Renal cortical epithelial cell (primary cell): ENCODE measurements around the gene INSIG1. TPM values are rescaled to one million over a fixed set of nuclear protein-coding genes. Genes with fewer than 3 reads are reported as not detected.

Experiments used
- DNase-seq: peaks from one replicate; pipeline ENCODE4 v3.0.0-alpha.2; 2011; ENCODE audit warnings: low read depth
- total RNA-seq: library from RNA; depleted of rRNA; stranded (reverse); fragments of >200 nt; gene quantifications from 2 replicates; pipeline ENCODE4 v1.2.3, GENCODE V29; 2014

INSIG1 gene
- total RNA-seq, 1 donor from 2014 or later = 33.7 TPM

DNA sequence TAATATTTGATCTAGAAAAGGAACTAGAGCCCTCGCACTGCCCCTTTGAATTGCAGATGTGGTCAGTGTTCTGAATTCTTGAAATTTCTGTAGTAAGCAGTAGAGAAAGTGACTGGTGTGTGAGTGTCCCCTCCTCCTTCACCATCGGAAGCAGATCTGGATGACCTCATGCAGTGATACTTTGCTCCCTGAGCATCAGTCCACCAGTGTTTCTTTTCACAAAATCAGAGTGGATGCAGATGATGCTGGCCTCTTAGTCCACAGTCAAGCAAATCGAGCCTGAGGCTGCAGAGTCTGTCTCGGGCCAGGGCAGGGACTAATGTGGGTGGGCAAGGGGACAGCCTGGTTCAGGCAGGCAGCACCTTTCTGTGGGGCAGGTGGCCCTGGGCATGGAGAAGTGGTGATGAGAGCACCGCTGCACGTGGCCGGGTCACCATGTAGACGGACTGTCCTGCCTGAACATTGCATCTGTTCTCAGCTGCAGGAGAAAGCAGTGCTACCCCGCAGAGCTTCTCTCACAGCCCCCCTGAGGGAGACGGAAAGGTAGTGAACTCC is 5.4 kb downstream of the INSIG1 start:
- no peak for DNase-seq

DNA sequence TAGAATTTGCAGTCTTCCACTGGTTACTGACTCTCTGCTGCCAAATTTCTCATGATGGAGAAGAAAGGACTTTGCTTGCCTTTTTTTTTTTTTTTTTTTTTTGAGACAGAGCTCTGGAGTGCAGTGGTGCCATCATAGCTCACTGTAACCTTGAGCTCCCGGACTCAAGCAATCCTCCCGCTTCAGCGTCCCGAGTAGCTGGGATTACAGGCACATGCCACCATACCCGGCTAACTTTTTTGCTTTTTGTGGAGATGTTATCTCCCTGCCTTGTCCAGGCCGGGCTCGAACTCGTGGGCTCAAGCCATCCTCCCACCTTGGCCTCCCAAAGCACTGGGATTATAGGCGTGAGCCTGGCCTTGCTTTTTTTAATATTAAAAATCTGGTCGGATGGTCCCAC is 6.2 kb downstream of the INSIG1 start:
- DNase-seq = no peak

DNA sequence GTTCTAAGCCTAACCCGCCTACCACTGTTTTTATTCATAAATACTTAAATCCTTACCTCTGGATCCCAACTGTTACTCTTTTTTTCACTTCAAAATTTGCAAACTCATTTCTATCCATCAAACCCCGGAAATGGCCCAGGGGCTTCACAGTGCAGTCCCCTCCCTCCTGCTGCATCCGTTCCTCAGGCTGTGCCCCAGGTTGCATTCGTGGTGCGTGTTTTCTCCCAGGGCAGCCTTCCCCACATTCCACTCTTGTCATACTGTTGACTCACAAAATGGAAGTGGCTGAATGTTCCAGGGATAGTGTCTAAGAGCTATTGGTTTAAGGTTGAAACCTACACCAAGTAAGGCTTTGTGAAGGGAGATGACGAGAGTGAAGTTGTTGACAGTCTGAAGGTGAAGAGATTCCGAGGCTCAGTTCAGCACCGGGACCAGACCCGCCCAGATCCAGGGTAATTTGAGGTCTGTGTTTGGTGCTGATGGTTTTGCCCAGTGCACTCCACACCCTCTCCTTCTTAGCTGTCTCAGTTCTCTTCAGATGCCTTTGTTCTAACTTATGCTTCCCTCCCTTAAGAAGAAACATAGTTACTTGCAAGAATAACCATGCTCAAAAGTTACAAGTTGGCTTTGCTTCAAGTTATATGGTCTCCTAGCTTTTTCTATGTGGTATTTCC is 7.7 kb downstream of the INSIG1 start:
- no peak for DNase-seq

DNA sequence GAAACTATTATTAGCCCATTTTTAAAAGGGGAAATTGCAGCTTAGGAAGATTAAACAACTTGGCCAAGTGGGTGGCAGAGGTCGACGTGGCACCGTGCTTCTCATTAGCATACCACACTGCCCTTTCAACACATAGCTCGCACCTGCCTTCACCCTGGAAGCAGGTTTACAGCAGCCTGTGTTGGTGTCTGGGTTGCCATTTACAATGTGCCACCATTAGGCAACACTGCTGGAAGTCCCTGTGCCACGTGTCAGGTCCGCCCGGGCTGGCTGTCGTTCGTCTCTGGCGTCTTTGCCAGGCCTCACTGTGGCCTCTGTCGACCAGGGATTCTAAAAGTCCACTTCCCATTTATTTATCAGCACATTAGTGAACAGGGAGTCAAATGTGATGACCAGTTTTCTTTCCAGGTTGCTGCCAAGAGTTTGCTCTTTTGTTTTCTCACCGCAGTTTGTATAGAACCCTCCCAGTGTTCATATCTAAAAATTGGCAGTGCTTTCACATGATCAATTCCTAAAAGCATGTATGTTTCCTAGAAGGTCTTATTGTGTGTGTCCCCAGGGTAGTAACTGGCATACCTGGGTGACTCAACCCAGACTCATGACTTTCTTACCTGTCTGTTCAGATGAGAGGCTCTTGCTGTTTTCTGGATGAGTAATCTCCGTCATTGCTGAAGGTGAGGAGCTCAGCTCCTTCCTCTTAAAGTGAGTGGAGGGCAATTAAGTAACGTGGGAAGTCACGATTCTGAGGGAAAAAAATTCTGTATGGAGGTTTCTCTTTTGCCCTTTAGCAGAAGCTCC is 9.2 kb downstream of the INSIG1 start:
- DNase-seq = peak; percentile 64

DNA sequence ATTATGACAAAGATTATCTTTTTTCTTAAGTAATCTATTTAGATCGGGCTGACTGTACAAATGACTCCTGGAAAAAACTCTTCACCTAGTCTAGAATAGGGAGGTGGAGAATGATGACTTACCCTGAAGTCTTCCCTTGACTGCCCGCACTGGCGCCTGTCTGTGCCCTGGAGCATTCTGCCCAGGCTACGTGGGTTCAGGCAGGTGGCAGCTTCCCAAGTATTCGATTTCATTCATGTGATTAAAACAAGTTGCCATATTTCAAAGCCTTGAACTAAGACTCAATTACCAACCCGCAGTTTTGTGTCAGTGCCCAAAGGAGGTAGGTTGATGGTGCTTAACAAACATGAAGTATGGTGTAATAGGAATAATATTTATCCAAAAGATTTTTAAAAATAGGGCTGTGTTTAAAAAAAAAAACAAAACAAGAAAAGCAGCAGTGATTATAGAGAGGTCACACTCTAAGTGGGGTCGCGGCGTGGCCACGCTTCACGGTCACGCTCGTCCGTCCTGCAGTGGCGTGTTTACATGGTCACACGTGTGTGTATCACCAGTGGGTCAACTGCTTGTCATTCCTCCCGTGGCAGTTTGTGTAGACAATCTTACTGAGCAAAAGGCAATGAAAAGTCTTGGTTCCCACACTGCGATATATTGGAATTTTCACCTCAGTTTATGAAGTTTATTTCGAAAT is 10.8 kb downstream of the INSIG1 start:
- no peak for DNase-seq

DNA sequence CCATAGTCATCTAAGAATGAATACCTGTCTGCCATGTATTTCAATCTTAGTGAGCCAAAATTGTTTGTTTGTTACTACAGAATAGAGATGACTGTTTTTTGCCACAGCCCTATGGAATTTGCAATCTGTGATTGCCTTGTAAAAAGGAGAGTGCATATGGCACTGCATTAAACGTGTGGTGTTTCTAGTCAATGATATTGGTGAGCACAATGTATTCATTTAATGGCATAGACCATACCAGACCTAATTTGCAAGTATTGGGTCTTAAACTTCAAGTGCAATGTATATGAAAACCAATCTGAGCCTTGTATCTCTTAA is 11.3 kb downstream of the INSIG1 start:
- no peak for DNase-seq

DNA sequence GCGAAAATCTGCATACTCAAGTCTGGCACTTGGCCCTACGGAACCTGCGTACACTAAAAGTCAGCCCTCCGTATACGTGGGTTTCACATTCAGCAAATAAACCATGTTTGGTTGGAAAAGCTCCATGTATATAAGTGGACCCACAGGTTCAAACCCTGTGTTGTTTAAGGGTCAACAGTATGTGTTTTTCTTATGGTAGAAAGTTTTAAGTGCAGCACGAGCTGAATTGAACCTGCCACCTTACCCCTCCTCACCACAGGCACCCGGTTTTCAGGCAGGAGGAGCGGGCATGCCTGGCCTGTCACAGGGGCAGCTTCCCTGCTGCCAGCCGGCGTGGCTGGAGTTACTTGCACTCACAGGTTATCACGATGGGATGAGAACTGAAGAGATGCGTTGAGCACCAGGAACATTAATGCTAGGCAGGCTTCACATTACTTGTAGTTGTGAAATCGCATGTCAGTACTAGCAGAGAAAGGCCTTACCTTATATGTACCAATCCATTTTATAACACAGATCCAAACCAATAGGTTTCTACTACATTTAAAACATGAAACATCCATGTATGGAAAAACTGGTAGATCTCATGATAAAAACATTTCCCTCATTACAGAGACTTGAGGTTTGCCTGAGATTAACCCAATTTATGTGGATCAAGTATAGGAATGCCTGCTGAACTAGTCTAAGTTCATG is 12.9 kb downstream of the INSIG1 start:
- DNase-seq = peak; percentile 39

DNA sequence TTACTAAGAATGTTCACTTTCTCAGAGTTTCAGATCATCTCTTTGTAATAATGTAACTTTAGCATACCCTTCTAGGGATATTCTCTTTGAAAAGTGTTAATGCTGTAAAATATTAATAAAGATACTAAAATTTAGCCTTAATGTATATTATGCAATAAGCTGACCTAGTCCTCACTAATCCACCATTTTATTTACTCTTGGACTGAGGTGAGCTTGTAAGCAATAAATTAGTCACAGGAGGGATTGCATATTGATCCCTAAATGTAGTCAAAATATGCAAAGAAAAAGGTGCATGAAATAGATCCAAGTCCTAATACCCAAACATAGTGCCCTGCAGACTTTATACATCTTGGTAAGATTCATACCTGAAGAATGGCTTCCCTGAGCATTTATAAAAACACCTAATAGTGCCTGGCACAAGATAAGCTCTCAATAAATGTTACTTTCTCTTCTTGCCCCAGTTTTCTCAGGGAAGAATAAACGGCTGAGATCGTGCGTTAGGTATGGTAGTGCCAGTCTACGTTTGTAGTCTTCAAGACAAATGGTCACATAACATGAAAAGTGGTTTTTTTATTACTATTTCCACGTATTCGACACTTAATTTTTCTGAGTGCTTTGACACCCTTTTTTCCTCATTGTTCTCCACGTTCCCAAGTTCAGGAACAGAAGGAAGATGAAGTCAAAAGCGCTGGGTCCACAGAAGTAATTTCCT is 14.3 kb downstream of the INSIG1 start:
- peak; percentile 38 for DNase-seq

DNA sequence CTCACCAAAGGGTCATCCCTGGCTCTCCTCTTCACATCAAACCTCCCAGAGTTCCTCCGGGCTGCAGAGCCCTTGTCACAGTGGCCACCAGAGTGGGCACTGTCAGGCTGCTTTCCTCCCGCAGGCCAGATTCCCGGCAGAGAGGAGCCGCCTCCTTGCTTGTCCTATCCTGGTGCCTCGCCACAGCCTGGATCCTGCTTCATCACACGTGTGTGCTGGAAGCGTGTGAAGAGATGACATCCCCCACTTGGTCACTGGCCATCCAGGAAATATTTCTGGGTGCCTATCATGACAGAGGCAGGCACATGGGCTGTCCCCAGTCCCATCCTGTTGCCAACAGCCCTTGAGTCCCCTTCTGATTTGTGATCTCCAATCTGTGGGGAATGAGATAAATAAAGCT is 15.0 kb downstream of the INSIG1 start:
- DNase-seq = no peak

DNA sequence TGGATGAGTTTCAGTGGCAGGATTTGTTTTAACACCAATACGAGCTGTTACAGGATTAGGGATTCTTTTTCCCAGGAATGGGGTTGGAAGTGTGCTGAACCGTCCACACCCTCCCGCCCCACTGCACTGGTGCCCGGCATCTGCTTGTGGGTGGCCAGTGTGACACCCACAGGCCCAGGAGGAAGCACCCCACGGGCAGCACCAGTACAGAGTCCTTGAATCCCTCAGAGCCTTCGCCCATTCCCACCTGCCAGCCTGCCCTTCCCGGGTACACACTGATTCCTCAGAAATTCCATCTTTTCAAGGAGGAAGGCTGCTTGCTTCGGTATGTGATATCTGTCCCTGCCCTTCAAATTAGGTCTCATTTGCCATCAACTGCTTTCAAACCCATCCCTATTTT is 15.4 kb downstream of the INSIG1 start:
- no peak for DNase-seq

DNA sequence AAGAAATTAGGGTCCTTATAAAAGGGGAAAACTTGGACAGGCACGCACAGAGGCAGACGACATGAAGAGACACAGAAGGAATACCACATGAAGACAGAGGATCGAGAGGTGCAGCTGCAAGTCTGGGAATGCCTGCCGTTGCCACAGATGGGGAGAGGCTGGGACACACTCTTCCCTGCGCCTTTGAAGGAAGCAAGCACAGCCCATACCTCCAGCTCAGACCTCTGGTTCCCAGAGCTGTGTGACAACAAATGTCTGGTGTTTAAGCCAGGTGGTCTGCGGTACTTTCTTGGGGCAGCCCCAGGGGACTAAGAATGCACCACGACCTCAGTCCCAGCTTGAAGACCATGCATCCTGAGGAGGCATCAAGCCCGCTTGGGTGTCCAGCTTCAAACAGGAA is 18.3 kb downstream of the INSIG1 start:
- no peak for DNase-seq

DNA sequence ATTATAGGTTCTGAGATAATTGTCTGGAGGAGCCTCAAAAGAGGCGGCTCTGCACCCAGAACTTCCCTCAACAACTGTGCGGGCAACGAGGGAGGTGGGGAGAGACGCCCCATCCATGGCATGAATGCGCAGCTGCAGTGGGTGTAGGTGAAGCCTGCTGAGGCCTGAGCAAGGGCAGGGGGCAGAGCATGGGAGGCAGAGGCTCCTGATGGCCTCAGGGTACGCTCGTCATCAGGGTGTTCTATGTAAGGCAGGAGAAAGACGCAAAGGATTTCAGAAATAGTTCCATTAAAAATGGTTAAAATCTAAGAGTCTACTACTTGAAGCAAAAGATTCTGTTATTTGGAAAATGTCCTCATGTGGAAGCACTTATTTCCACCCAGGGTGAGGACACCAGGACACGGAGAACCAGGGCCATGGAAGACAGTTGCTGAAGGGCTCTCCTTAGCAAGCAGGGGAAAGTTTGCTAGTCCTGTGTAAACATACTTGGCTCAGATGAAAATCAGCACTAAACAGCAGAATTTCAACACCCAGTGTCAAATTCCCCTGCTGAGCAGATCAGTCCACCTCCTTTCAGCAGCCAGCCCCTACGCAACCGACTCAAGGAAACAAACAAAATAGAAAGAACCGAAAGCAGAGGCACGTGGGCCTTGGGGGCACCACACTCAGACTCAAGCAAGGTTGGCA is 18.9 kb downstream of the INSIG1 start:
- DNase-seq = no peak

DNA sequence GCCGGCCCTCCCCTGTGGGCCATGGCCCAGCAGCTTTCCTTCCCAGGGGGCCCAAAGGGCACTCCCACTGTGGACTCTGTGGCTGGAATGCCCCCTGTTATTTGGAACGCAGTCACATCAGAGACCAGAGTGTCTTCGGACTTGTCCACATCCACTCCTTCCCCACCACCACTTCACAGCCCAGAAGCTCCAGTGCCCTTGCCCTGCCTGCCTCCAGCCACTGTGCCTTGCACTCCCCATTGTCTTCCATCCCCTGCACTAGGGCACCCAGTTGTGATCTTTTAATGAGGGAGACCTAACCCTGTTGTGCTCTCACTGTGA is 19.4 kb downstream of the INSIG1 start:
- no peak for DNase-seq

DNA sequence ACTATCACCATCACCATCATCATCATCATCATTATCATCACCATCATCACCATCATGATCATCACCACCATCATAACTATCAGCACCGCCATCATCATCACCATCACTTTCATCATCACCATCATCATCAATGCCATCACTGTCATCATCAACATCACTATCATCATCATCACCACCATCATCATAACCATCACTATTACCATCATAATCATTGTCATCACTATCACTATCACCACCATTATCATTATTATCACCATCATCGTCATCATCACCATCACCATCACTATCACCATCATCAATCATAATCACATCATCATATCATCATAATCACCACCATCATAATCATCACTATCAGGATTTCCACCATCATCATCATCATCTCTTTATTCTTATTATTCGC is 20.6 kb downstream of the INSIG1 start:
- DNase-seq = no peak

DNA sequence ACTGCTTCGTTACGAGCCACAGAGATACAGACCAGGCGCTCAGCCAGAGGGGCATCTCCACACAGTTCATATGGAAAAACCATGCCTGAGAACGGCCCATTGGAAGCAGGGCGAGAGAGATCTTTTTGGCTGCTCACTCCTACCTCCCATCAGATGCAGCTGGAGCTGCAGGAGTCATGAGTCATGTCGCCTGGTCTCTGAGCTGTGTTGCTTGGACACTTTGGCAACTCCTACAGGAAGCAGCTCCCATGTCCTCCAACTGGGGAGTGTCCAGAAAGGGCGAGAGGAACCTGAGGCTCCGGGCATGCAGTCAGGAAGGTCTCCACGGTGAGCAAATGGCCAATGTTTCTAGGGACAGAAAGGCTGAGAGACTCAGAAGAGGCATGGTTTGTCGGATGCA is 24.9 kb downstream of the INSIG1 start:
- no peak for DNase-seq

DNA sequence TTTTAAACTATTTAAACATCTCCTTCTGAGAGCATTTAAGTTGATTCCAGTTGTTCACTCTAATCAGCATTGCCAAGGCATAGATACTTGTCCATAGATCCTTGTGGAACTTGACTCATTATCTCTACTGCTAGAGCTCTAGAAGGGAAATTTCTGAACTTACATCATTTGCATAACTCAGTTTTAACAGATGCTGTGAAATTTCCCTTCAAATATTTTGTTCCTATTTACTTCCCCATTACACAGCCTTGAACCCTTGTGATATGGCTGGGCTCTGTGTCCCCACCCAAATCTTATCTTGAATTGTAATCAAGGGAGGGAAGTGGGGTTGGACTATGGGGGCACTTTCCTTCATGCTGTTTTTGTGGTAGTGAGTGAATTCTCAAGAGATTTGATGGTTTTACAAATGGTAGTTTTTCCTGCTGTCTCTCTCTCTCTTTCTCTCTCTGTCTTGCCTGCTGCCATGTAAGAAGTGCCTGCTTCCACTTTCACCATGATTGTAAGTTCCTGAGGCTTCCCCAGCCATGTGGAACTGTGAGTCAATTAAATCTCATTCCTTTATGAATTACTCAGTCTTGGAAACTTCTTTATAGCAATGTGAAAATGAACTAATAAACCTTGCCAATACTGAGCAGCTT is 25.4 kb downstream of the INSIG1 start:
- DNase-seq = no peak

DNA sequence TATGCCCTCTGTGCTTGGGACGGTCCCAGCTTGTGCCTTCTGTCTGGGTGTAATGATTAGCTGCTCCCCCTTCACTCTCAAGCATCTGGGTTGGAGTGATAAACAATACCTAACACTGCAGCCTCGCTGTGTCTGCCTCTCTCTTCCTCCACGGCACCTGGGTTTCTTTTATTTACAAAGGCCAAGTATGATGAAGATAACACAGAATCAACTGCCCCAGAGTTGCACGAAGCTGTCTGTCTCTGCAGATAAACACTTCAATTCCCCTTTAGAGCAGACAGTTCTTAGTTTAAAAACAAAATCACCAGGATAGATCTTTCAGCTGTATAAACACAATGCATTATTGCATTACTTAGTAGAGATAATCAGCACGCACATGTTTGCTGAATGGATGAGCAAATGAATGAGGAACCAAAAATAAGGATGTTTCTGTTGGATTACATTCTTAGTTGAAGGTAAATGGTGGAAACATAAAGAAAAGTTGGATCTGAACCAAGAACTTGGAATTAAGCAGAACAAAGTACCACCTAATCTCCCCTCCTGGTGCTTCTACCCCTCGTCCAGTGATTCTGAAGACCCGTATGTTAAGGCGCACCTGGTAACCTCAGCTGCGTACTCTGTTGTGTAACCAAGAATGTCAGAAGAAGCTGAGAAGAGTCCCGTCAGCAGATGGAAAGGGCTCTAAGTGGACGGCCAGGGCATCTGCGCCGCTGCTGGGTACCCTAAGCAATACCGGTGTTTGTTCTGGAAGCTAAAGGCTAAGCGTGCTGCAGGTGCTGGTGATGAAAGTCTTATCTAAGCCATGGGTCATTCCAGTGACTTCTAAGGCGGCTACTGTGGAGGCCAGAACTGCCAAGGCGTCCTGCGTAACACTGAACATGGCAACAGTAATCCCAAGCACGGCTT is 26.6 kb downstream of the INSIG1 start:
- DNase-seq = no peak

DNA sequence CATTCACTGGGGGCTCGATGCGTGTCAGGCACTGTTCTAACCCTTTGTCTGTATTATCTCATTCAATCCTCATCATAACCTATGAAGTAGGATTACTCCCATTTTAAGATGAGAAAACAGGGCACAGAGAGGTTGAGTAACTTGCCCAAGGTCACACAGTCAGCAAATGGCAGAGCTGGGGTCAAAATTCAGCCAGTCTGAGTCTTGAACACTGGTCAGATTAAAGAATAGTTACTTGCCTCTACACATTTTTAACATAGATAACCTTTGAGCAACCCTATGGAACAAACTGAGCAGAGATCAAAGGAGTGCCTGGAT is 27.2 kb downstream of the INSIG1 start:
- no peak for DNase-seq

DNA sequence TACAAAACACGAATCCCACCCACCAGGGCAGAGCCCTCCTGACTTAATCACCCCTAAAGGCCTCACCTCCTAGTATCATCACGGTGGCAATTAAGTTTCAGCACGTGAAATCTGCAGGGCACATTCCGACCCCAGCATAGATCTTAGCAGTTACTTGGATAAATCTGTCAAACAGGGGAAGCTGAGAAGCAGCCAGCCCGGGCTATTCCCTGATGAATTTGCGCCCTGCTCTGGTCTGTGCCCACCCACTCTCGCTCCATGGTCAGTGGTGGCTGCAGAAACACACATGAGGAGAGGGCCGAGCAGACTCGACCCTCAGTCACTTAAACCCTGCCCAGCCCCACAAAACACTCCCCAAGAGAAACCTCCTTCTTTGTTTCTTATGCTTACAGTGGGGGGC is 28.7 kb downstream of the INSIG1 start:
- no peak for DNase-seq
